Fibroblast of skin of right biceps (primary cell): ENCODE results near the gene YEATS4.
"Not testable (repeated sequence)": the region's sequence is repeated elsewhere in the genome, so short reads cannot be mapped to it uniquely, and the experiment has no call there.

Source experiments
- DNase-seq: peaks from one replicate; pipeline ENCODE4 v3.0.0-alpha.2; 2013

The YEATS4 gene

GRCh38 chr12:69359531-69360347 lies at the start of gene YEATS4:
YEATS4 (plus strand) TSS chr12:69359743; CDS start chr12:69359973, 230 bp downstream.
- DNase-seq = peak; percentile 92

- DNase-seq = no peak
Measured at GRCh38 chr12:69313209-69313608, 46.3 kb upstream of the YEATS4 start.

DNA sequence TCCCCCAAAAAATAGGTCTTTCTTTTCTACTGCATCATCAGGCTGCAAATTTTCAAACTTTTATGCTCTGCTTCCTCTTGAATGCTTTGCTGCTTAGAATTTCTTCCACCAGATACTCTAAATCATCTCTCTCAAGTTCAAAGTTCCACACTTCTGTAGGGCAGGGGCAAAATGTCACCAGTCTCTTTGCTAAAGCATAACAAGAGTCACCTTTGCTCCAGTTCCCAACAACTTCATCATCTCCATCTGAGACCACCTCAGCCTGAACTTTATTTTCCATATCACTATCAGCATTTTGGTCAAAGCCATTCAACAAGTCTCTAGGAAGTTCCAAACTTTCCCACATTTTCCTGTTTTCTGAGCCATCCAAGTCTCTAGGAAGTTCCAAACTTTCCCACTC lies 42.8 kb upstream of the YEATS4 start:
- not testable (repeated sequence) for DNase-seq

GRCh38 chr12:69317233-69317632 lies 42.3 kb upstream of the YEATS4 start:
- not testable (repeated sequence) for DNase-seq

DNA sequence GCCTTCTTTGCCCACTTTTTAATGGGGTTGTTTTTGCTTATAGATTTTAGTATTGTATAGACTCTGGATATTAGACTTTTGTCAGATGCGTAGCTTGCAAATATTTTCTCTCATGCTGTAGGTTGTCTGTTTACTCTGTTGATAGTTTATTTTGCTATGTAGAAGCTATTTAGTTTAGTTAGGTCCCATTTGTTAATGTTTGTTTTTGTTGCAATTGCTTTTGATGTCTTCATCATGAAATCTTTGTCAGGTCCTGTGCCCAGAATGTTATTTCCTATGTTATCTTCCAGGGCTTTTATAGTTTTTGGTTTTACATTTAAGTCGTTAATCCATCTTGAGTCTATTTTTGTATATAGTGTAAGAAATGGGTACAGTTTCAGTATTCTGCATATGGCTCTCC lies 41.3 kb upstream of the YEATS4 start:
- DNase-seq = no peak

DNA sequence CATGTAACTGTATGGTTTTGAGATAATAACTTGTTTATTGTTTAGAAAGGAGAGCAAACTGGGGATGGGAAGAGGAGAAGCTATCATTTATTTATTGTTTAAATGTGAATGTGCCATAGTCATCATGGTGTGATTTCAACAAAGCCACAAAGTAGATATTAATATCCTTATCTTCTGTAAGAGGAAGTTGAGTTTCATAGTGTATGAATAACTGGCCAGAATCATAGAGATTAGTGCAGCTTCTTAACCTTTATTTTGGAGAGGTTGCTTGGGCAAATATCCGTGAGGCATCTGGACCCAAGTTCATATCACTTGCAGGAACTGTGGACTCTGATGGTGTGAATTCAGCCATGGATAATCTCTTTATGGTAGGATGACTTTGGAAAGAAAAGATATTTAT lies 38.2 kb upstream of the YEATS4 start:
- no peak for DNase-seq

DNA sequence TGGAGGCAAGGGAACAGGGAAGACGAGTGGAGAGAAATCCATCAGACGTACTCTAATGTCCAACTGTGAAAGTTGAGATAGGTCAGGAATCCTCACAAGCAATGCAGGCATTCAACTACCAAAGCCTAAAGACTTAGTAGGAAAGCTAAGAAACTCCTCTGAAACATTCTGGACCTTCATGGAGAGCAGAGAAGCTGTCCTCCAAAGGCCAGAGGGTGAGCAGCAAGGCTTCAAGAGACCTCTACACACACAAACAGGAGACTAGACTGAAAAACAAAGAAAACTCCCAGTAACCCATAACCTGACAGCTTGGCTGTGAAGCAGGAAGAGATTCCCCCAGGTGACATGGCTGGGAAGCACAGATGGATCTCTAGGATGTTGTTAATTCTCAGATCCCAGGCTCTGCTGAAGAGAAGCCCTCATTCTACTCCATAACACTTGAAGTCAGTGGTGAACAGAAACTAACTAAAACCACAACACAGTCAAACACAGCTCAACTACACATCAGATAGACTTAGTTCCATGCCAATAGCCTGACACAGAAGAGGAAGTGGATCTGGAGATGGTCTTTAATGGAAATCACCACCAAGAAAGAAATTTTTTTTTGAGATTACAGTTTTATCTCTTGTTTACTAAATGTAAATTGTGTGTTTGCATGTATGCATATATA lies 34.6 kb upstream of the YEATS4 start:
- DNase-seq = no peak

GRCh38 chr12:69328426-69328825 lies 31.1 kb upstream of the YEATS4 start:
- no peak for DNase-seq

- no peak for DNase-seq
Measured at GRCh38 chr12:69329669-69330428, 29.7 kb upstream of the YEATS4 start.

- no peak for DNase-seq
Measured at GRCh38 chr12:69330475-69331473, 28.8 kb upstream of the YEATS4 start.

- DNase-seq = no peak
Measured at GRCh38 chr12:69331519-69331908, 28.0 kb upstream of the YEATS4 start.

DNA sequence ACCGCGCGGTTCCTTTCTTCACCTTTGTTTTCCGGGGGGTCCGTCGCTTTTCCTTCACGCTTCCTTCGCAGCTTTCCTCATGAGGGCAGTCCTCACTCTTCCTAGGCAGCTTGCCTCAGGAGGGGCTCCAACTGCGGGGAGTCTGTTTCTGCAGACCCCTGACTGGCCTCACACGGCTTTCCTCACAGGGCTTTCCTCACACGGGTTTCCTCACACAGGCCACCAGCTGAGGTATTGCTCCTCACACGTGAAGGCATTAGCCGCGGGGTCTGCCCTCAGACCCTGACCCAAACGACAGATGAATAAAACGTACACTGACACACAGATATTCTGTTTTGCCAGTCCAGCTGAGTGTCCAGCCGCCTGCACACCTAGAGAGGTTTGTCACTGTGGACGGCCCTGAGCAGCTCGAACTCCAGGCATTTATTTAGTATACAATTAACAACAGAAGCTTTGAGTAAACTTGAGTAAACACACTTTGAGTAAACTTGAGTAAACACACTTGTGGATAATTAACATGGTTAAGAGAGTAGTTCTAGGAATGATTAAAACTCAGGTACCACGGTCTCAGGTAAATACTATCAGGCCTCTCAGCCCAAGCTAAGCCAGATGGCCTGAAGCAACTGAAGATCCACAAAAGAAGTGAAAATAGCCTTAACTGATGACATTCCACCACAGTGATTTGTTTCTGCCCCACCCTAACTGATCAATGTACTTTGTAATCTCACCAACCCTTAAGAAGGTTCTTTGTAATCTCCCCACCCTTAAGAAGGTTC lies 27.4 kb upstream of the YEATS4 start:
- DNase-seq = no peak

- DNase-seq = no peak
Measured at GRCh38 chr12:69332815-69333358, 26.7 kb upstream of the YEATS4 start.

DNA sequence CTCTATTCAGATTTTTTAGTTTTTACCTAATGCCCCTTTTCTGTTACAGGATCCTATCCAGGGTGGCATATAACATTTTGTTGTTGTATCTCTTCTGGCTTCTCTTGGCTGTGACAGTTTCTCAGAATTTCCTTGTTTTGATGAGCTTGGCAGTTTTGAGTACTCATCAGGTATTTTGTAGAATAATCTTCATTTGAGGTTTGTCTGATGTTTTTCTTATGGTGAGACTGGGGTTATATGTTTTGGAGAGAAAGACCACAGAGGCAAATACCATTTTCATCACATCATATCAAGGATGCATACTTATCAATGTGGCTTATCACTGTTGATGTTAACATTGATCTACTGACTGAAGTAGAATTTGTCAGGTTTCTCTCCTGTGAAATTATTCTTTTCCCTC lies 25.4 kb upstream of the YEATS4 start:
- DNase-seq = no peak

DNA sequence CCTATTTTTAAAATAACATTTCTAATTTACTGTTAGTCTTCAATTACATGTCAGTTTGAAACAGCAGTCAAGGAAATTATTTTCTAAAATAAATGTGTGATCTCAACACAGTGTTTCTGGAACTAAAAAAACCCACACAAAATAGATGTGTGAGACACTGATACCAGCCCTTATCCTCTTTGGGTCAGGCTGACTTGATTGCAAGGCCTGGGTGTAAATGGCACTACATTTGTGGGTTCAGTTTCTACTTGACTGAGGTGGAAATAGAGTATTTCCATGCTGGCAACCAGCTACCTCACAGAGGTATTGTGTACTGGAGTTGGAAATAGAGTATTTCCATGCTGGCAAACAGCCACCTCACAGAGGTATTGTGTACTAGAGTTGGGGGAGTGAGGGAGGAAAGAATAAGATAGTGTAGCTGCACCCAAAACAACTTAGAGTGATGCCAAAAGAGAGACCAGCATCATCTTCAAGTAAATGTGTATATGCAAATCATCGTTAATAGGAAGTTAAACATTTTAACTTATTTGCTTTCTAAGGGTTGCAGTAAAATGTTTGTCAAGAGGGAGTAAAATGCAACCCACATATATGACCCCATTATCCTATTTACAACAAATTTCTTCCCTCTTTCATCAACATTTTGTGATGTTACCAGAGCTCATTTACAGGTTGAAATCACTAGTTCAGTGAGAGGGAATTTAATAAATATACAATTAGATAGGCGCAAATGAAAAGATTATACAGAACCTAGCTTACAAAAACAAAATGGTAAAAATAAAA lies 22.0 kb upstream of the YEATS4 start:
- DNase-seq = no peak

- DNase-seq = no peak
Measured at GRCh38 chr12:69338120-69338859, 21.3 kb upstream of the YEATS4 start.

- DNase-seq = no peak
Measured at GRCh38 chr12:69338936-69339335, 20.6 kb upstream of the YEATS4 start.

- DNase-seq = no peak
Measured at GRCh38 chr12:69339999-69340398, 19.5 kb upstream of the YEATS4 start.

- DNase-seq = no peak
Measured at GRCh38 chr12:69341328-69341727, 18.2 kb upstream of the YEATS4 start.

DNA sequence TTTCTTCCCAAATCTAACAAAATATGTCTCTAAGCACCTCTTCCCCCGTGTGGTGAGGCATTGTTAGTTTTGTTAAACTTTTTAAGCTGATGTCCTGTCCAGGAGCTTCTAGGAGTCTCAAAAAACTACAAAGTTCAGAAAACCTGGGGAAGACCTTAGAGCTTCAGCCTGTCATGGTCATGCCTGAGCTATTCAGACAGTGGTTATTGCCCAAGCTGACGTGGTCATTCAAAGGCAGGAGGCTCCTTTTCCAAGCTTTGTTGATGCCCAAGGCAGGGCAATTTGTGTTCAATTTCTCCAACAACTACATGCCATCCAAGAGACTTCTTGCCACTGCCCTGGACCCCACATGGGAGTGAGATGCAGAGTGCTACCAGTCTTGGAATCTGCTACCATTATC lies 17.1 kb upstream of the YEATS4 start:
- no peak for DNase-seq
